ENCODE measurements around the gene MLNR. TPM values are rescaled to one million over a fixed set of nuclear protein-coding genes. Genes with fewer than 3 reads are reported as not detected.

Gene MLNR
- total RNA-seq, 2 donors from 2014 or later = not detected

GRCh38 chr13:49190901-49191300 is 29.2 kb upstream of the MLNR start:
- H3K27me3 ChIP-seq = no peaks in the 10 kb centered on the region
- no peak overlapping the region for H3K27ac ChIP-seq
- no peaks in the 10 kb centered on the region for H3K9me3 ChIP-seq
- no peak overlapping the region for H3K9ac ChIP-seq (ENCODE audit: low read depth in 2 of 2, low read length in 2 of 2)
- TF ChIP-seq CTCF (IDR thresholded peaks at IDR 0.05) = no peak
- H3K4me1 ChIP-seq = no peaks in the 10 kb centered on the region
- H3K4me3 ChIP-seq = no peak overlapping the region
- intact Hi-C loops (cut with DNase I) = no loop called here
- DNase-seq = no peak
- H3K36me3 ChIP-seq = no peaks in the 10 kb centered on the region

- intact Hi-C loops (cut with DNase I) = no loop called here
- no peaks in the 10 kb centered on the region for H3K36me3 ChIP-seq
- no peak overlapping the region for H3K27ac ChIP-seq
- no peak for TF ChIP-seq CTCF (IDR thresholded peaks at IDR 0.05)
- no peaks in the 10 kb centered on the region for H3K4me1 ChIP-seq
- no peak overlapping the region for H3K9ac ChIP-seq (ENCODE audit: low read depth in 2 of 2, low read length in 2 of 2)
- no peaks in the 10 kb centered on the region for H3K9me3 ChIP-seq
- no peak for DNase-seq
- H3K4me3 ChIP-seq = no peak overlapping the region
- H3K27me3 ChIP-seq = no peaks in the 10 kb centered on the region
Measured at GRCh38 chr13:49206641-49207040, 13.5 kb upstream of the MLNR start.

- Histone ChIP-seq H3K36me3 (no peaks in the 10 kb centered on the region), H3K9me3 (no peaks in the 10 kb centered on the region), H3K27me3 (no peaks in the 10 kb centered on the region), H3K4me3 (no peak overlapping the region), H3K4me1 (no peaks in the 10 kb centered on the region), H3K27ac (no peak overlapping the region), H3K9ac (ENCODE audit: low read depth in 2 of 2, low read length in 2 of 2) (no peak overlapping the region)
- TF ChIP-seq CTCF (IDR thresholded peaks at IDR 0.05) = no peak
- intact Hi-C loops (cut with DNase I) = no loop called here
- no peak for DNase-seq
Measured at GRCh38 chr13:49208619-49209018, 11.5 kb upstream of the MLNR start.

- H3K4me1 ChIP-seq = no peaks in the 10 kb centered on the region
- H3K27me3 ChIP-seq = no peaks in the 10 kb centered on the region
- H3K36me3 ChIP-seq = no peaks in the 10 kb centered on the region
- no peak for DNase-seq
- H3K27ac ChIP-seq = no peak overlapping the region
- TF ChIP-seq CTCF (IDR thresholded peaks at IDR 0.05) = no peak
- H3K9ac ChIP-seq (ENCODE audit: low read depth in 2 of 2, low read length in 2 of 2) = no peak overlapping the region
- intact Hi-C loops (cut with DNase I) = no loop called here
- no peaks in the 10 kb centered on the region for H3K9me3 ChIP-seq
- no peak overlapping the region for H3K4me3 ChIP-seq
Measured at GRCh38 chr13:49210114-49210513, 10.0 kb upstream of the MLNR start.

GRCh38 chr13:49210669-49211068 is 9.5 kb upstream of the MLNR start:
- H3K36me3 ChIP-seq = no peaks in the 10 kb centered on the region
- H3K9me3 ChIP-seq = no peaks in the 10 kb centered on the region
- no peak for DNase-seq
- H3K27me3 ChIP-seq = no peaks in the 10 kb centered on the region
- no peak overlapping the region for H3K4me3 ChIP-seq
- H3K9ac ChIP-seq (ENCODE audit: low read depth in 2 of 2, low read length in 2 of 2) = no peak overlapping the region
- H3K27ac ChIP-seq = no peak overlapping the region
- intact Hi-C loops (cut with DNase I) = no loop called here
- no peak for TF ChIP-seq CTCF (IDR thresholded peaks at IDR 0.05)
- no peaks in the 10 kb centered on the region for H3K4me1 ChIP-seq

GRCh38 chr13:49213539-49213938 is 6.6 kb upstream of the MLNR start:
- intact Hi-C loops (cut with DNase I) = no loop called here

More at GRCh38 chr13:49213539-49213938, 6.6 kb upstream of the MLNR start:
- Histone ChIP-seq H3K27me3 (no peaks in the 10 kb centered on the region), H3K9ac (ENCODE audit: low read depth in 2 of 2, low read length in 2 of 2) (no peak overlapping the region), H3K9me3 (no peaks in the 10 kb centered on the region), H3K4me3 (no peak overlapping the region), H3K36me3 (no peaks in the 10 kb centered on the region), H3K27ac (no peak overlapping the region), H3K4me1 (no peaks in the 10 kb centered on the region)
- TF ChIP-seq CTCF (IDR thresholded peaks at IDR 0.05) = no peak
- no peak for DNase-seq
